HepG2 (cell line): ENCODE results near the gene CYP4F12. TPM values are rescaled to one million over a fixed set of nuclear protein-coding genes. Genes with fewer than 3 reads are reported as not detected.

Experiments used
- ATM ChIP-seq: fragments of 450-650 bp; IDR thresholded peaks from 2 replicates; pipeline ENCODE4 v1.7.1; 2017; ENCODE audit warnings: mild to moderate bottlenecking, borderline replicate concordance
- FOXO1 ChIP-seq: sonication (generic); formaldehyde crosslinking; IDR thresholded peaks from 2 replicates; pipeline ENCODE4 v1.4.0; 2020; ENCODE audit warnings: missing genetic modification reagents
- HDAC1 ChIP-seq: sonication (generic); formaldehyde crosslinking; IDR thresholded peaks from 2 replicates; pipeline ENCODE4 v1.5.1; 2020; ENCODE audit warnings: mild to moderate bottlenecking, missing genetic modification reagents
- HNF1B ChIP-seq: sonication (generic); formaldehyde crosslinking; IDR thresholded peaks from 2 replicates; pipeline ENCODE4 v1.5.1; 2020; ENCODE audit warnings: mild to moderate bottlenecking, moderate library complexity, missing genetic modification reagents
- HNRNPK ChIP-seq: fragments of 200-400 bp; formaldehyde crosslinking; IDR thresholded peaks from 2 replicates; pipeline ENCODE4 v1.6.1; 2018; ENCODE audit warnings: low read length, low read depth, moderate library complexity, mild to moderate bottlenecking; ENCODE audit not compliant: poor library complexity, severe bottlenecking
- IRF9 ChIP-seq: sonication (generic); formaldehyde crosslinking; IDR thresholded peaks from 2 replicates; pipeline ENCODE4 v1.8.0; 2022; ENCODE audit warnings: missing genetic modification reagents, mild to moderate bottlenecking, borderline replicate concordance
- KLF16 ChIP-seq, 2 experiments: sonication (generic) in 1 of 2; formaldehyde crosslinking in 1 of 2; IDR thresholded peaks; 2 replicates each; pipeline versions ENCODE4 v1.6.1 to v1.8.0; 2016 to 2023; ENCODE audit warnings: missing genetic modification reagents in 2 of 2, missing compliant biosample characterization in 1 of 2
- MYPOP ChIP-seq: sonication (generic); formaldehyde crosslinking; IDR thresholded peaks from 2 replicates; pipeline ENCODE4 v1.8.1; 2023; ENCODE audit warnings: mild to moderate bottlenecking, moderate library complexity, missing genetic modification reagents
- NFRKB ChIP-seq: fragments of 450-650 bp; IDR thresholded peaks from 2 replicates; pipeline ENCODE4 v1.6.1; 2017
- NR3C1 ChIP-seq: sonication (generic); formaldehyde crosslinking; IDR thresholded peaks from 2 replicates; pipeline ENCODE4 v1.4.0; 2020; ENCODE audit warnings: missing genetic modification reagents
- PHF8 ChIP-seq: sonication (generic); formaldehyde crosslinking; IDR thresholded peaks from 2 replicates; pipeline ENCODE4 v1.5.0; 2020; ENCODE audit warnings: missing genetic modification reagents
- SYNCRIP ChIP-seq: fragments of 200-400 bp; formaldehyde crosslinking; IDR thresholded peaks from 2 replicates; pipeline ENCODE4 v1.6.1; 2018; ENCODE audit warnings: mild to moderate bottlenecking, low read depth, low read length; ENCODE audit not compliant: insufficient read depth
- ZBTB21 ChIP-seq: sonication (generic); formaldehyde crosslinking; IDR thresholded peaks from 2 replicates; pipeline ENCODE4 v1.4.0; 2020; ENCODE audit warnings: missing genetic modification reagents
- ZBTB4 ChIP-seq: sonication (generic); formaldehyde crosslinking; IDR thresholded peaks from 2 replicates; pipeline ENCODE4 v1.4.0; 2020; ENCODE audit warnings: missing genetic modification reagents, mild to moderate bottlenecking, borderline replicate concordance
- ZBTB46 ChIP-seq: sonication (generic); formaldehyde crosslinking; IDR thresholded peaks from 2 replicates; pipeline ENCODE4 v1.4.0; 2020; ENCODE audit warnings: mild to moderate bottlenecking, missing genetic modification reagents, borderline replicate concordance
- ZKSCAN8 ChIP-seq: IDR thresholded peaks from 2 replicates; pipeline ENCODE4 v1.6.1; 2016; ENCODE audit warnings: borderline replicate concordance, missing genetic modification reagents, missing compliant biosample characterization
- ZMYM4 ChIP-seq: sonication (generic); formaldehyde crosslinking; IDR thresholded peaks from 2 replicates; pipeline ENCODE4 v1.8.1; 2023; ENCODE audit warnings: mild to moderate bottlenecking, missing genetic modification reagents
- ZNF335 ChIP-seq: sonication (generic); formaldehyde crosslinking; IDR thresholded peaks from 2 replicates; pipeline ENCODE4 v1.4.0; 2020; ENCODE audit warnings: missing genetic modification reagents
- ZNF382 ChIP-seq: sonication (generic); formaldehyde crosslinking; IDR thresholded peaks from 2 replicates; pipeline ENCODE4 v1.5.0; 2020; ENCODE audit warnings: missing genetic modification reagents, mild to moderate bottlenecking, borderline replicate concordance
- ZNF431 ChIP-seq: sonication (generic); formaldehyde crosslinking; IDR thresholded peaks from 2 replicates; pipeline ENCODE4 v1.9.0; 2022; ENCODE audit warnings: missing genetic modification reagents, low read depth, mild to moderate bottlenecking, borderline replicate concordance
- ZNF773 ChIP-seq: sonication (generic); formaldehyde crosslinking; IDR thresholded peaks from 2 replicates; pipeline ENCODE4 v1.4.0; 2020; ENCODE audit warnings: missing genetic modification reagents, borderline replicate concordance
- polyA plus RNA-seq, 8 experiments: library from polyadenylated mRNA; depleted of rRNA in 3 of 8; stranded (reverse) in 7 of 8; unstranded in 1 of 8; fragments of >200 nt; fragmentation: Illumina TruSeq in 4 of 8; extraction: Trizol in 4 of 8; gene quantifications; 2 replicates each; pipeline versions ENCODE4 v1.2.1 to v1.2.3, GENCODE V29; 2011 to 2016; ENCODE audit warnings: low read depth in 4 of 8, missing spikeins in 1 of 8, mixed read lengths in 1 of 8; ENCODE audit not compliant: insufficient read depth in 1 of 8
- total RNA-seq, 5 experiments: library from RNA; depleted of rRNA; stranded (reverse); fragments of >200 nt; fragmentation: Illumina TruSeq; extraction: Trizol; gene quantifications; 2 replicates each; pipeline ENCODE4 v1.2.3, GENCODE V29; 2016; ENCODE audit warnings: low read depth in 1 of 5

The CYP4F12 gene
- total and polyA plus RNA-seq, 2 of the 13 experiments (the other 11 are each of a cell fraction or from before 2014, with no cell fraction given), result 29.9 to 30.8 TPM

GRCh38 chr19:15672580-15673175 is at the start of gene CYP4F12 (continued):
- TF ChIP-seq HNRNPK (no peak), ZNF773 (CRISPR knock-in tag) (no peak), HNF1B (CRISPR knock-in tag) (peak; percentile 10; the same call in 1 of the 2 replicates), ATM (no peak), ZNF431 (CRISPR knock-in tag) (no peak), ZBTB21 (no peak), ZNF382 (CRISPR knock-in tag) (no peak), KLF16 (CRISPR knock-in tag; IDR thresholded peaks at IDR 0.05) (peak in 1 of 2 experiments; percentile 49; a peak in 1 of 4 replicates), PHF8 (CRISPR knock-in tag) (0 out of 2 replicates have a peak, but pooled peaks have one; percentile 22), ZMYM4 (peak; percentile 49; the same call in 1 of the 2 replicates), ZKSCAN8 (CRISPR knock-in tag) (no peak), ZBTB4 (no peak), ZNF335 (0 out of 2 replicates have a peak, but pooled peaks have one; percentile 35), MYPOP (no peak), ZBTB46 (CRISPR knock-in tag) (no peak), NR3C1 (no peak), HDAC1 (CRISPR knock-in tag) (no peak), NFRKB (no peak), SYNCRIP (no peak), IRF9 (CRISPR knock-in tag) (no peak), FOXO1 (CRISPR knock-in tag) (no peak)
